Stimulated activated CD4-positive, alpha-beta T cell treated with anti-CD3 and anti-CD28 coated beads, TNF-alpha, amount 100 ng/mL, for 48 hours (primary cell): ENCODE measurements around the gene YTHDC2.
"Not testable (repeated sequence)": the region's sequence is repeated elsewhere in the genome, so short reads cannot be mapped to it uniquely, and the experiment has no call there.

Source experiments
- DNase-seq, 3 donors: peaks; one replicate each; pipeline ENCODE4 v3.0.0-alpha.2; 2020; ENCODE audit warnings: low read depth in 3 of 3

Gene YTHDC2

GRCh38 chr5:113601423-113601822 is 87.9 kb downstream of the YTHDC2 start:
- DNase-seq = no peak

GRCh38 chr5:113603246-113603645 is 89.8 kb downstream of the YTHDC2 start:
- not testable (repeated sequence) for DNase-seq

GRCh38 chr5:113606298-113607134 is 93.0 kb downstream of the YTHDC2 start:
- DNase-seq = peak in 2 of 3 donors; percentile 13 to 18

GRCh38 chr5:113607361-113607760 is 93.9 kb downstream of the YTHDC2 start:
- DNase-seq = no peak

GRCh38 chr5:113608113-113608596 is 94.7 kb downstream of the YTHDC2 start:
- DNase-seq = no peak

GRCh38 chr5:113612060-113612496 is 98.6 kb downstream of the YTHDC2 start:
- no peak for DNase-seq

GRCh38 chr5:113614191-113614590 is 100.7 kb downstream of the YTHDC2 start:
- no peak for DNase-seq

GRCh38 chr5:113615708-113616107 is 102.2 kb downstream of the YTHDC2 start:
- no peak for DNase-seq

- DNase-seq = no peak
Observed at GRCh38 chr5:113617191-113617796, 103.8 kb downstream of the YTHDC2 start.

GRCh38 chr5:113632996-113633395 is 119.5 kb downstream of the YTHDC2 start:
- no peak for DNase-seq

GRCh38 chr5:113634957-113635356 is 121.5 kb downstream of the YTHDC2 start:
- DNase-seq = no peak

- DNase-seq = no peak
Observed at GRCh38 chr5:113641715-113642114, 128.2 kb downstream of the YTHDC2 start.
